Activated T-helper 1 cell treated with Interleukin-2 at 50 U/mL for 16 hours (primary cell): ENCODE measurements around the gene ERI3.
A peak's percentile ranks its signal among the peaks of the same experiment; 100 is the strongest.
"Not testable (repeated sequence)": the region's sequence is repeated elsewhere in the genome, so short reads cannot be mapped to it uniquely, and the experiment has no call there.

Source experiments
- DNase-seq: peaks from one replicate; pipeline ENCODE4 v3.0.0-alpha.2; 2020; ENCODE audit warnings: low read depth

ERI3 gene

DNA sequence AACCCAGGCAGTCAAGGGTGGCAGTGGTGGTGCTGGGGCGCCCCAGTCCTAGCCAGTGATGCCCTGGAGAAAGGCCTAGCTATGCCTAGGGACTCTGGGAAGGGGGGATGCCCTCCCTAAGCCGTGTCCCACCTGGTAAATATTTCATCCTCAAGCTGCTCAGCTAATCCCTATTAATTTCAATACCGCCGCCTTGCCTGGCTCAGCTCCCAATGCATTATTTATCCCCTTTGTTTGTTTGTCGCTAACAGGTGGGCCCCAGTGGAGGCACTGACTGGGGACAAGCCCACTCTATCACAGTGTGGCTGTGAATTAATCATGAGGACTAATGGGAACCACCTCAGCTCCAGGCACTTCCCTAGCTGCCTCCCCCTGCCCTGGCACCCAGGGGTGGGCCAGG is 119.2 kb downstream of the ERI3 start:
- DNase-seq: no peak

DNA sequence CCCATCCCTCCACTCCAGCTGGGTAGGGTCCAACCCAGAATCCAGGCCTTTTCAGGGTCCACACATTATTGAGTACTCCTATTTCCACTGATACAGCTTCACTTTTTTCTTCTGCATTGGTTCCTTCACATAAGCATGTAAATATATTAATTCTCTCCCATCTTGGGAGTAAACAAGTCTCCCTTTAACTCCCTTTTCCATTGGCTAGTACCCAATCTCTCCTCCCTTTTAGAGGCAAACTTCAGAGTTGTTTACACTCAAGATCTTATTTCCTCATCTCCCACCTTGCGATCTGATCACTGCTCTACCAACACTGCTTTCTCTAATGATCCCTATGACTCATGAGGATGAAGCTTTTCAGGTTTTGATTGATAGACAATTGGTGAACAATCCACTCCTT is 121.5 kb downstream of the ERI3 start:
- DNase-seq: no peak

DNA sequence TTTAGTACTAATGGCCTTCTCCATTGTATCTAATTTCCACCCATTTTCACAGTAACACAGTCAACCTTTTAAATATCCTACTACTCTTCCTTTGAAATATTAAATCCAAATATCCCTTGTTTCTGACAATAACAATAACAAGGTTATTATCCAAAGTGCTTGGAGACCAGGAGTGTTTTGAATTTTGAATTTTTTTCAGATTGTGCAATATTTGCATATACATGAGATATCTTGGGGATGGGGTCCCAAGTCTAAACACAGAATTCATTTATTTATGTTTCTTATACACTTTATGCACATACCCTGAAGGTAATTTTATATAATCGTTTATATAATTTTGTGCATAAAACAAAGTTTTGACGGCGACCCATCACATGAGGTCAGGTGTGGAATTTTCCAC is 124.3 kb downstream of the ERI3 start:
- DNase-seq: no peak

DNA sequence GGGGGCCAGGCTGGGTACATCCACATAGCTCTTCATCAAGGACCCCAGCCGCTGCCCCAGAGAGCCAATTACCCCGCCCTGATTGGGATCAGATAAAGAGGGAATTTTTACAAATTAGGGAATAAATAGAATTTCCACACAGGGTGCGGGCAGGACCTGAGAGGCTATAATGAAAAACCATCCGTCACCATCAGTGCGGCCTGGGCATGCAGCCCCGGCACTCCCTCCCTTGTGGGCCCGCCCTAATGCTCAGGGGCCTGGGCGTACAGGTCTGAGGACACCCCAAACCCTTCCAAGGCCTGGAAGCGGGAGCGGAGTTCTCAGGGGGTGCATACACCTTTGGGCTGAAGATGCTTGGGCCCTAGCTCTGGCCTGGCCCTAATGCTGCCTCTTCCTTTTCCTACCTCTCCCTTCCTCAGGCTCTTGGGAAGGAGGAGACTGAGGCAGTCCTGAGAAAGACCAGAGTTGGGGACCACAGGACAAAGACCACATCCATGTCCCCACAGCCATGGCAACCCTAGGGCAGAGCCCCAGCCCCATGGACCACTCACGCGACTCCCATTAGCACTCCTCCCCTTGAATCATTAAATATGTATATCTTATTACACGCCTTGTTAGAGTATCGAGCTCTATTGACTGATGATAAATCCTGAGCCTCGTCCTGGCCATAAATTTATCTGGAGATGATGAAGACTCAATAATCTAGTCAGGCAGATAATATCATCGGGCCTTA is 125.5 kb downstream of the ERI3 start:
- no peak for DNase-seq

DNA sequence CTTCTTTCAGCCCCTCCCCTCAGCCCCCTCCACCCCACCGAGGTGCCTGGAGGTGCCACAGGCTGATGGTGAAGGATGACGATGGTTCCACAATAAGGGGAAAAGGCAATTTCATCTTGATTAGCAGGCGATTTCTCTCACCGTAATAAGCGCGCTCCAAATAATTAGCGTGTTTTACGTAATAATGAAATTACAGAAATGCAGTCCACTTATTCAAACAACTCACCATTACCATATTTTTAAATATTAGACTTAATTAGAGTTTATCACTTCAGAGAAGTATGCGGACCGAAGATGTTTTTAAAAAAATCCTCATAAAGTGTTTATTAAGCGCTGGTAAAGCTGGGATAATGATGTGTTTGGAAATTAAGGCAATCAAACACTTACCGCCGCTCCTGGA is 126.8 kb downstream of the ERI3 start:
- DNase-seq: no peak

DNA sequence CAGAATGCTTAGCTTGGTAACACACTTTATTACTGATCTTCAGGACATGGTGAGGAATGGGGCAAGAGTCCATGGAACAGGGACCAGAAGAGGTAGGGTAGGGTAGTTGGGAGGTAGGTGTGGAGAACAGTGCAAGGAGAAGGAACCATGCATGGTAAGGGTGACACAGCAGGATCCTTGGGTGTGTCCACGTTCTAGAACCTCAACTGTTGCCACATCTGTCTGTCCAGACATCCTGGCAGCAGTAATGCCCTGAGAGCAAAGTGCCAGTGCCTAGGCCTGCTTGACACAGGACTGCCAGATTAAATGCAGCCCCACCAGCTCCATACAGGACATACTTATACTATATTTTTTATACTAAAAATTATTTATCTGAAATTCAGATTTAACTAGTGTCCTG is 127.8 kb downstream of the ERI3 start:
- DNase-seq: no peak

DNA sequence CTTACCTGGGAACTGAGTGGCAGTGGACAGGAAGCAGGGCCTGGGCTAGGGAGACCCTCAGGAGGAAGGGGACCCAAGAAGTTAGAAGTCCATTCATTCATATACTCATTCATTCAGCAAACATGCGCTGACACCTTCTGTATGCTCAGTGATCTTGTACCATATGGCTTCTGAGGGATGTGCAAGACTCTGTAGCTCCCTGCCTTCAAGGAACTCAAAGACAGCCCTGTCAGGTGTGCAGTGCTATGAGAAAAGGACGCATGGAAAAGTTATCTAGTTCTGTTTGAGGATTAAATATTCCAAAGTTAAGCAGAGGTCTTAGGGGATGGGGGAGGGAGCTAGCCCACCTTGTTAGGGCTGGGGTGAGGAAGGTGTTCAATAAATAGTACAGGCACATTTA is 129.3 kb downstream of the ERI3 start:
- no peak for DNase-seq

DNA sequence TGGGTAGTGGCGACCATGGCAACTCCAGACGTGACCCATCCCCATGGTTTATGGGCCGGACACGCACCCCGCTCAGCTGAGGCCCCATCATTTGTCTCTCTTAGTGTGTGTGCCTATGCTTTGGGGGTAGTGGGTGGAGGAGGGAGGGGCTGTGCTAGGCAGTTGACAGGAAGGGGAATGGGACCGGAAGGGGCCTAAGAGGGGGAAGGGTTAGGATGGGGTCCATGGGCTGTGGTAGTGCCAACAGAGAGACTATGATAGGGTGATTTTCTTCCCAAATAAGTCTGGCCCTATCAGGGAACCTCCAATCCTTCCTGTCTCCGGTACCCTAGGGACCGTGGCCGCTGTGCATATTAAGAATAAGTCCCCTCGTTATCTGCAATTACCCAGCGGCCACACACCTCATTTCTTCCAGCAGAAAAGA is 131.9 kb downstream of the ERI3 start:
- DNase-seq: no peak

DNA sequence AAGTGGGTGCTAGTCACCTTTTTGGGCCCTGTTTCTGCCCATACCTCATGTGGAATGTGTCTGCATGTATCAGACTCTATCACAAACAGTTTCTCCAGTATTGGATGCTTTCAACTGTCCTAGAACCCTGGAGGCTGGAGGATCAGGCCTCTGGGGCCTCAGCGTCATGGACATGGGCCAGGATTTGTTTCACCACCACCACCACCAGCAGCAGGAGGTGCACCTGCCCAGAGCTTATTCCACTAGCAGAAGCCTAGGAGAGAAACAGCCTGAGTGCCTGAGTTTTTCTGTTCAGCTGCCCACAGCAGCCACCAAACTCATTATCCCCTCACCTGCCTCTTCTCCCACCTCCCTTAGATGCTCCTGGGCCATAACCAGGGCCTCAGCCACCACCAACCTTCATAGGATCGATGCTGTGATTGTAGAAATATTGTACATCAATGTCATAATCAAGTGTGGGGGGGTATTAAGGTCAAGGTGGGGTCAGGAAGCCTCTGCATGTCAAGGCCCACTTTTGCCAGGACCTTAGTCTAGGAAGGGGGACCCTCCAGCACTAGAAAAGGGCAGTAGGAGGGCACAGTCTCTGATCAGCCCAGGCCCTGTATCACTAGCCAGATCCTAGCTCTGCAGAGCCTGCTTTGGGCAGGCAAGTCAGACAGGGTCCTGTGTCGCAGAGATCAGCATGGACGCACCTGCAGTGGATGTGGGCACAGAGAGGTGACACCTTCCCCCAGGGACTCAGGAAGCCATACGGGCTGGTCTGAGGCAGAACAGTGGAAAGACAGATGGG is 132.5 kb downstream of the ERI3 start:
- no peak for DNase-seq

DNA sequence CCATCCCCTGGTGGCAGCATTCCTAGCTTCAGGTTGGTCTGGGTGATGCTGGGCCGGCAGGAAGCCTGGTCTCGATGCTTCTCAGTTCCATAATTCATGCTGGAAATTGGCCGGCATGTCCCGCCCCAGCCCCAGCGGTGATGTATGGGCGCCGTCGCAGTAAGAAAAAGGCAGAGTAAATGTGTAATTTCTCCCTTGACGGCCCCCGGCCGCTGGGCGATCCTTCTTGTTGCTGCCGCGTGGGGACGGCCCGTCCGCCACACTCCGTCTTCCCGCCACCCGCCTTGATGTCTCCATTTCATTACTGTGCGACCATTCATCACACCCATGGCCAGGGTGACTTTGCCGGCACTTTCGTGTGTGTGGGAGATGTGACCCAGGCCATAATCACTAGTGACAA is 133.3 kb downstream of the ERI3 start:
- no peak for DNase-seq

DNA sequence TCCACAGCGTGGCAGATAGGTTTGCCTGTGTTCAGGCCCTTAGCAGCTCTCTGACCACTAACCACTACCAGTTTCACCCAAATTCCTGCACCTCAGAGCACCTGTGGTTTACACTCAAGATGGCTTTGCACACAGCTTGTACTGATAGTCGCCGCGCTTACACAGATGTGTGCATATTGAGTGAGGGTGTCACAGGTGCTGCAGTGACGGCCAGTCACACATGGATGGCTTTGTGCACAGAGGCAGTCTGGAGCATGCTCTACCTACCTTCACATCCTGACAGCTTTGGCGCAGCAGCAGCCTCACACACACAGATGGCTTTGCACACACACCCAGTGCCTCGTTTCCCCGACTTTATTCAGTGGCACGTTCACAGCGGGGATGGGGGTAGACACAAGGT is 134.3 kb downstream of the ERI3 start:
- no peak for DNase-seq

DNA sequence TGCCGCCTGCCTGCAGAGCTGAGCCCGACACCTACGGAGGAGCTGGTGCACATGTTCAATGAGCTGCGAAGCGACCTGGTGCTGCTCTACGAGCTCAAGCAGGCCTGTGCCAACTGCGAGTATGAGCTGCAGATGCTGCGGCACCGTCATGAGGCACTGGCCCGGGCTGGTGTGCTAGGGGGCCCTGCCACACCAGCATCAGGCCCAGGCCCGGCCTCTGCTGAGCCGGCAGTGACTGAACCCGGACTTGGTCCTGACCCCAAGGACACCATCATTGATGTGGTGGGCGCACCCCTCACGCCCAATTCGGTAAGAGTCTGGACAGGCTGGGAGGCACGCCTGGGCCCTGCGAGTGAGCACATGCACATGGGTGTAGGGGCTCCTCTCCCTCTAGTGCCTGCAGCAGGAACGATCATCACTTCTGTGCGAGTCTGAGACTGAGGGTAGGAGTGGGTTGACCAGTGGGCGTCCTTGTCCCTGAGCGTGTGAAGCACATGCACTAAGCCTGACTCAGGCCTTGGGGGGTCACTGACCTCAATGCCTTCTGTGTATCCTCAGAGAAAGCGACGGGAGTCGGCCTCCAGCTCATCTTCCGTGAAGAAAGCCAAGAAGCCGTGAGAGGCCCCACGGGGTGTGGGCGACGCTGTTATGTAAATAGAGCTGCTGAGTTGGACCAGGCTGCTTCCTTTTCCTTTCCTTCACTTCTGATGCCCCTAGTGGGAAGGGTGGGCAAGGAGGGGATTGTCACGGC is 134.9 kb downstream of the ERI3 start:
- no peak for DNase-seq

DNA sequence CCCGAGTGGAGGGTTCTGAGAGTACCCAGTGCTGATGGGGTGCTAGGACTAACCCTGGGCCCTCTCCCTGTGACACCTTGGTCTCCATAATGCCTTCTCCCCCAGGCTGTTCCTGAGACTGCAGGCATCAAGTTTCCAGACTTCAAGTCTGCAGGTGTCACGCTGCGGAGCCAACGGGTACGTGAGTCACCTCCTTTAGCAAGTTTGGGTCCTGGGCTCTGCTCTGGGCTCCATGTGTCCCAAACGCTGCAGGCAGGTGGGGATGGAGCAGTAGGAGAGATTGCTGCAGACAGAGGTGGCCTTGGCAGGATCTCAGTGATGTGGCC is 135.8 kb downstream of the ERI3 start:
- no peak for DNase-seq

DNA sequence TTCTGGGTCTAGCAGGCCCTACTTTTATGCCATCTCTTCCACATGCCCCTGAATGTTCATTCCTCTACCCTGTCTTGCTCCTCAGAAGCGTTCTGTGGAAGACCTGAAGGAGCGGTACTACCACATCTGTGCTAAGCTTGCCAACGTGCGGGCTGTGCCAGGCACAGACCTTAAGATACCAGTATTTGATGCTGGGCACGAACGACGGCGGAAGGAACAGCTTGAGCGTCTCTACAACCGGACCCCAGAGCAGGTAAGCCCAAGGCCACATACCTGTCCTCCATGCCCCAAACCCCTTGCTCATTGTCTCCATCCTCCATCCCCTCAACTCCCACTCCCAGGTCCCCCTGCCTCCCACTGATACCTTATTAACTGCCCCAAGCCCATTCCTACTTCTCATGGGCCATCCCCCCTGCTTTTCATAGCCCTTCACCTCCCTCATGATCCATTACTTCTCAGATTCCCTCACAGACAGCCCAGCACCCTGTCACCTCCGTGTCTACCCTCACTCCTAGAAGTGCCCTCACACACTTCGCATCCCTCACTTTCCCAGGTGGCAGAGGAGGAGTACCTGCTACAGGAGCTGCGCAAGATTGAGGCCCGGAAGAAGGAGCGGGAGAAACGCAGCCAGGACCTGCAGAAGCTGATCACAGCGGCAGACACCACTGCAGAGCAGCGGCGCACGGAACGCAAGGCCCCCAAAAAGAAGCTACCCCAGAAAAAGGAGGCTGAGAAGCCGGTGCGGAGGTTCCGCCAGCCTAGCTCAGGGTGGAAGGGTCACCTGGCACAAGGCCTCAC is 136.4 kb downstream of the ERI3 start:
- no peak for DNase-seq

DNA sequence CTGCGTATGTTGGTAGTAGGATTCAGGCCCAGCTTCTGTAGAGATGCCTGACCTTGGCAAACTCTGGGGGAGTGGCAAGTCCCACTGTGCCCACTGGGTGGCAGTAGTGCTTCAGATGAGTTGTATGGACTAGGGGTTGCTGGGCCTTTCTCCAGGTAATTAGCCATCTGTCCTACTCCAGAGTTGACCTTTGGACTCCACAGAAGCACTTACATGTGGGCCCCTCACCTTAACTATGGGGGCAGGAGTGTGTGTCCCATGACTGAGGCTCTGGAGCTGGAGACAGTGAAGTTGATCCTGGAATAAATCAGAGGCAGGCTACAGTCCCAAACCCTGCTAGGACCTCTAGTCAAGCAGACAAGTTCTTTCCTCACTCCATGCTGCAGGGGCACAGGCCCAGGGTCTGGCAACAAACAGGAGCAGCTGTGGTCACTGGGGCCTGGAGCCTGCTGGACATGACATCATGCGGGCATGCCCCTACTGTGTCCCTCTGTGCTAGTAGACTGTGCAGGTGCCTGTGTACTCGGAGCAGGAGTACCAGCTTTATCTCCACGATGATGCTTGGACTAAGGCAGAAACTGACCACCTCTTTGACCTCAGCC is 137.1 kb downstream of the ERI3 start:
- peak; percentile 35 for DNase-seq

DNA sequence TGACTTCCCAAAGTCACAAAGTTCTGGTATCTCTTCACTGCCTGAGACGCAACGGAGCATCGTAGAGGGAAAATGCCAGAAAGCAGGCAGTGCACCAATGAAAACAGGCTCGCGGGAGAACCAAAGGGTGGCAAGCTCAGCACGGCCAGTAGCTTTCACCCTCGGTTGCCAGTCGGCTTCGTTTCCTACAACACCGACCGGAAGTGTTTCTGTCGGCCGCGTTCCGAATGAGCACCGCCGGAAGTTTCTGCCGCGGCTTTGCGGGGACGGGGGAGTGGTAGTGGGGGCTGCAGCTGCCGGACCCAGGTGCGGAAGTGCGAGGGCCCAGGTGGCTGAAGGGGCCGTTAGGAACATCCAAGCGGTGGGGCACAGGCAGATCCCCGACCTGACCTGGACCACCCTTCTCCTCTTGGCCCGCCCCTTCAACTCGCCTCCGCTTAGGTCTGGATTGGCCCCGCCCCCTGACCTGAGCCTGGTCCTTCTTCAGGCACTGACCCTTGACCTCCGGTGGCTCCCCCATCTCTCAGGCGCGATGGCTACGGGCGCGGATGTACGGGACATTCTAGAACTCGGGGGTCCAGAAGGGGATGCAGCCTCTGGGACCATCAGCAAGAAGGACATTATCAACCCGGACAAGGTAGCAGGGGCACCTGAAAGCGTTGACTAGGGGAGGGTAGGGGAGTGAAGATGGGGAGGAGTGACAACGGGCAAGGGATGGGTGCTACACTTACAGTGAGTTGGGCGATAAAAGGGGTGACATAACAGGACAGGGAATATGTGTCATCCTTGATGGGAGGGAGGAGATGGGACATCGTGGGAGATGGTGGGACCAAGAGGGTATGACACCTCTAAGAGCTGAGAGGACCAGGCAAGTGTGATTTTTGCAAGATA is 141.6 kb downstream of the ERI3 start, which contains the start of gene DMAP1:
Gene DMAP1, plus strand, starts transcription at position 250 of the 891 bp plus-strand sequence. Its CDS starts 283 bp downstream, at position 533.
- DNase-seq: peak; percentile 77

DNA sequence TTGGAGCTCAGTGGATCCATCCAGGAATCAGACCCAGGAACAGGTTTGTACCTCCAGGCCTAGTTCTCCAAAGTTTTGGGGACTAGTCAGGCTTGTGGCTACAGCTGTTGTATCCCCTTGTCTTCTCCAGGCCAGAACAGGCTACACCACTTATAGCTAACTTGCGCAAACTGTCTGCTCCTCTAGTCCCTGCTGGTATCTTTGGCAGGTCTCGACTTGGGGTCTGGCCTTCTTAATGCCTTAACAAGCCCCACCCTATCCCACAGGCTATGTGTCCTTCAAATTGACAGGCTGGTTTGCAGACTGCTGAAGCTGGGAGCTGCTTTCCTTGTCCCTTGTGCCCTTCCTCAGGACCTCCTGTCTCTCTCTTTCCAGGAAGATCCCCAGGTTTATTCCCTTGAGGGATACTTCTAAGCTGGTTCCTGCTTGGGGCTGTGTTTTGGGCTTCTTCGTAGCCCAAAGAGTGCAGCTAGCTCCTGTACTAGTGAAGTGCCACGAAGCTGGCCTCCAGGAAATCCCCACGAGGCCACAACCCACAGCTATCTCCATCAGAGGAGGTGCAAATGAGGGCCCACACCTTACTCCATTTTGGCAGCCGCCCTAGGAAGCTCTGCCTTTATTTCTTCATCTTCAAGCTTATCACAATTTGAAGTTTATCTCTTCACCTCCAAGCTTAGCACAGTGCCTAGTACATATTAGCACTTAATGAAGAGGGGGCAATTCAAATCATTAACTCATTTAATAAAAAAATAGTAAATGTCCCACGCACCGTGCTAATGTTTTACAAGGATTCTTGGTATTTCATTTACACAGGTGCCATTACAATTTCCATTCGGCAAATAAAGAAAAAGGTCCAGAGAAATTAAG is 142.5 kb downstream of the ERI3 start:
- peak; percentile 4 for DNase-seq

DNA sequence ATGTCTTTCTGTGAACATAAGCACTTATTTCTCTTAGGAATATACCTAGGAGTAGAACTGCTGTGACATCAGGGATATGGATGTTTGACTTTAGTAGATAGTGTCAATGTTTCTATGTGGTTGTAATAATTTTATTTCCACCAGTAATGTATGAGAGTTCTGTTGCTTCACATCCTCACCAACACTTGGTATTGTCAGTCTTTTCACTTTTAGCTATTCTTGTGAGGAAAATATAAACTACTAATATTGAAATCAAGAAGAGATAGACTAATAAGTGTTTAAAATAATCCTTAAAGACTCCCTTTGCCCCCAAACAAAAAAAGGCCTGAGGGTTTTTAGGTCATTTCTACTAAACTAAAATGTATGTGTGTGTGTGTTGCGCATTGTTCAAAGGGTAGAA is 144.5 kb downstream of the ERI3 start:
- DNase-seq: no peak

DNA sequence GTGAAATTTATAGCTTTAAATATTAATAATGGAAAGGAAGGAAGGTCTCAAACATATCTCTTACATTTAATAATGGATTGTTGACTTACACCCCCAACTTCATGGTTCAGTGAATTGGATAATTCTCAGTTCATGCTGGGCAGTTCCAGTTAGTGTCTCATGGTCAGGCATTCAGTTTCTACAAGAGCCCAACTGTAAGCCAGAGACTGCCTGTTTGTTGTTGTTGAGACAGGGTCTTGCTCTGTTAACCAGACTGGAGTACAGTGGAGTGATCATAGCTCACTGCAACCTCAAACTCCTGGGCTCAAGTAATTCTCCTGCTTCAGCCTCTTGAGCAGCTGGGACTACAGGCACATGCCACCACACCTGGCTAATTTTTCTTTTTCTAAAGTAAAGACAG is 146.8 kb downstream of the ERI3 start:
- DNase-seq: no peak

DNA sequence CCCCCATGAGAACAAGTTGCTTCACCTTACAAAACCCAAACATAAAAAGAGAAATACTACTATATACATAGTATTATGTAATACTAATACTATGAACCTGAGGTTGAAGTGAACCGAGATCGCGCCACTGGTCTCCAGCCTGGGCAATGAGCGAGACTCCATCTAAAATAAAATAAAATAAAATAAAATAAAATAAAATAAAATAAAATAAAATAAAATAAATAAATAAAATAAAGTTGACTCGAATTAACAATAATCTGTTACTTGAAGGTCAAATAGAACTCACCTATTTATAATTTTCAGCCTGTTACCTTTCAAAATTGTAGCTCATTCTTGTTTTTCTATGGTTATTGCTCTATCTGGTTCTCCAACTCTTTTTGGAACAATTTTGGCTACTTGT is 148.5 kb downstream of the ERI3 start:
- not testable (repeated sequence) for DNase-seq
